HepG2 (cell line): ENCODE results near the gene PDXDC1. TPM values are rescaled to one million over a fixed set of nuclear protein-coding genes. Genes with fewer than 3 reads are reported as not detected.
A peak's percentile ranks its signal among the peaks of the same experiment; 100 is the strongest.

Experiments used
- AKNA ChIP-seq: sonication (generic); formaldehyde crosslinking; IDR thresholded peaks from 2 replicates; pipeline ENCODE4 v1.4.0; 2020; ENCODE audit warnings: missing genetic modification reagents, borderline replicate concordance
- ELK4 ChIP-seq: sonication (generic); formaldehyde crosslinking; IDR thresholded peaks from 2 replicates; pipeline ENCODE4 v1.9.0; 2021; ENCODE audit warnings: missing genetic modification reagents, borderline replicate concordance
- FOXM1 ChIP-seq: sonication (generic); formaldehyde crosslinking; IDR thresholded peaks from 2 replicates; pipeline ENCODE4 v1.5.0; 2020; ENCODE audit warnings: missing genetic modification reagents
- FOXO1 ChIP-seq: sonication (generic); formaldehyde crosslinking; IDR thresholded peaks from 2 replicates; pipeline ENCODE4 v1.4.0; 2020; ENCODE audit warnings: missing genetic modification reagents
- HNF4A ChIP-seq: sonication (generic); formaldehyde crosslinking; IDR thresholded peaks from 2 replicates; pipeline ENCODE4 v1.4.0; 2020; ENCODE audit warnings: missing genetic modification reagents
- MLLT10 ChIP-seq: sonication (generic); formaldehyde crosslinking; IDR thresholded peaks from 2 replicates; pipeline ENCODE4 v1.4.0; 2020; ENCODE audit warnings: missing genetic modification reagents
- NAIF1 ChIP-seq: sonication (generic); formaldehyde crosslinking; IDR thresholded peaks from 2 replicates; pipeline ENCODE4 v1.5.0; 2020; ENCODE audit warnings: mild to moderate bottlenecking, missing genetic modification reagents, borderline replicate concordance
- PCBP2 ChIP-seq: fragments of 200-400 bp; formaldehyde crosslinking; optimal IDR thresholded peaks from 2 replicates; pipeline ENCODE3; 2018; ENCODE audit warnings: low read length, low read depth; ENCODE audit not compliant: poor library complexity, severe bottlenecking
- SOX13 ChIP-seq, 3 experiments: fragments of 450-650 bp in 1 of 3; sonication (generic) in 1 of 3; formaldehyde crosslinking in 1 of 3; IDR thresholded peaks in 2 of 3; conservative IDR thresholded peaks in 1 of 3; 2 replicates each; pipeline versions ENCODE4 v1.5.0 to v1.6.1; 2016 to 2020; ENCODE audit warnings: antibody characterized with exemption in 1 of 3, mild to moderate bottlenecking in 1 of 3, missing compliant biosample characterization in 1 of 3, missing genetic modification reagents in 1 of 3, moderate library complexity in 1 of 3
- ZMYM3 ChIP-seq: sonication (generic); formaldehyde crosslinking; IDR thresholded peaks from 2 replicates; pipeline ENCODE4 v1.5.1; 2020; ENCODE audit warnings: mild to moderate bottlenecking, missing genetic modification reagents
- ZNF142 ChIP-seq: sonication (generic); formaldehyde crosslinking; IDR thresholded peaks from 2 replicates; pipeline ENCODE4 v1.4.0; 2020; ENCODE audit warnings: missing genetic modification reagents
- ZNF451 ChIP-seq: sonication (generic); formaldehyde crosslinking; IDR thresholded peaks from 2 replicates; pipeline ENCODE4 v1.5.0; 2020; ENCODE audit warnings: mild to moderate bottlenecking, missing genetic modification reagents
- ZNF589 ChIP-seq: sonication (generic); formaldehyde crosslinking; conservative IDR thresholded peaks from 2 replicates; pipeline ENCODE4 v1.8.0; 2022; ENCODE audit warnings: mild to moderate bottlenecking, moderate library complexity, missing genetic modification reagents
- ZNF691 ChIP-seq: sonication (generic); formaldehyde crosslinking; IDR thresholded peaks from 2 replicates; pipeline ENCODE4 v1.4.0; 2020; ENCODE audit warnings: missing genetic modification reagents, low read depth, mild to moderate bottlenecking, borderline replicate concordance
- ZNF773 ChIP-seq: sonication (generic); formaldehyde crosslinking; IDR thresholded peaks from 2 replicates; pipeline ENCODE4 v1.4.0; 2020; ENCODE audit warnings: missing genetic modification reagents, borderline replicate concordance
- ZSCAN30 ChIP-seq: sonication (generic); formaldehyde crosslinking; IDR thresholded peaks from 2 replicates; pipeline ENCODE4 v1.5.0; 2020; ENCODE audit warnings: mild to moderate bottlenecking, missing genetic modification reagents
- polyA plus RNA-seq, 8 experiments: library from polyadenylated mRNA; depleted of rRNA in 3 of 8; stranded (reverse) in 7 of 8; unstranded in 1 of 8; fragments of >200 nt; fragmentation: Illumina TruSeq in 4 of 8; extraction: Trizol in 4 of 8; gene quantifications; 2 replicates each; pipeline versions ENCODE4 v1.2.1 to v1.2.3, GENCODE V29; 2011 to 2016; ENCODE audit warnings: low read depth in 4 of 8, missing spikeins in 1 of 8, mixed read lengths in 1 of 8; ENCODE audit not compliant: insufficient read depth in 1 of 8
- total RNA-seq, 5 experiments: library from RNA; depleted of rRNA; stranded (reverse); fragments of >200 nt; fragmentation: Illumina TruSeq; extraction: Trizol; gene quantifications; 2 replicates each; pipeline ENCODE4 v1.2.3, GENCODE V29; 2016; ENCODE audit warnings: low read depth in 1 of 5

The PDXDC1 gene
- total and polyA plus RNA-seq, 2 of the 13 experiments (the other 11 are each of a cell fraction or from before 2014, with no cell fraction given): 133 to 169 TPM

- TF ChIP-seq ZNF691 (0 out of 2 replicates have a peak, but pooled peaks have one; percentile 57), SOX13 (IDR thresholded peaks at IDR 0.05) (no peak), SOX13 (CRISPR knock-in tag; conservative IDR thresholded peaks at IDR 0.05 in 1 of 2, IDR thresholded peaks at IDR 0.05 in 1 of 2) (no peak), ZNF142 (no peak), ZSCAN30 (CRISPR knock-in tag) (no peak), FOXM1 (no peak), AKNA (CRISPR knock-in tag) (no peak), ZNF589 (CRISPR knock-in tag) (no peak), MLLT10 (no peak), ELK4 (CRISPR knock-in tag) (no peak), HNF4A (CRISPR knock-in tag) (no peak), ZNF773 (CRISPR knock-in tag) (no peak), ZMYM3 (0 out of 2 replicates have a peak, but pooled peaks have one; percentile 10), NAIF1 (no peak), FOXO1 (CRISPR knock-in tag) (no peak), ZNF451 (CRISPR knock-in tag) (no peak), PCBP2 (no peak)
Measured at GRCh38 chr16:15051387-15051951, 76.6 kb downstream of the PDXDC1 start (continued).
